H1 (cell line): ENCODE measurements around the gene TMEM139. TPM values are rescaled to one million over a fixed set of nuclear protein-coding genes. Genes with fewer than 3 reads are reported as not detected.

Experiments used
- CEBPB ChIP-seq: IDR thresholded peaks from 2 replicates; pipeline ENCODE4 v1.6.1; 2012; ENCODE audit warnings: low read depth, low read length
- NRF1 ChIP-seq: IDR thresholded peaks from 2 replicates; pipeline ENCODE4 v1.6.1; 2011; ENCODE audit warnings: mild to moderate bottlenecking, low read depth, low read length, improper control_type of control experiment
- USF2 ChIP-seq: IDR thresholded peaks from 2 replicates; pipeline ENCODE4 v1.6.1; 2011; ENCODE audit warnings: low read length, improper control_type of control experiment
- polyA plus RNA-seq, 7 experiments: library from polyadenylated mRNA; depleted of rRNA in 3 of 7; stranded (reverse) in 5 of 7; unstranded in 2 of 7; fragments of >200 nt in 5 of 7; fragments of 200-250 nt in 2 of 7; gene quantifications; 1 replicate in 5 of 7; 2 replicates in 1 of 7; 4 replicates in 1 of 7; pipeline versions ENCODE4 v1.2.1 to v1.2.3, GENCODE V29; 2011 to 2013; ENCODE audit warnings: missing spikeins in 2 of 7, mixed read lengths in 2 of 7
- total RNA-seq: library from RNA; stranded (reverse); fragmentation: NEBNext Ultra II Directional; extraction: Animal tissue kit (Norgen Biotek cat#: 25700); gene quantifications from 2 replicates; pipeline ENCODE4 v1.2.1, GENCODE V29; 2021
- TF ChIP-seq, protein P1 (sequence below): IDR thresholded peaks from 2 replicates; pipeline ENCODE4 v1.6.1; 2012; ENCODE audit warnings: low read length, inconsistent platforms

TMEM139 gene
- total and polyA plus RNA-seq, 2 of the 8 experiments (the other 6 are each of a cell fraction or from before 2014, with no cell fraction given) = 3.2 to 6.7 TPM

DNA sequence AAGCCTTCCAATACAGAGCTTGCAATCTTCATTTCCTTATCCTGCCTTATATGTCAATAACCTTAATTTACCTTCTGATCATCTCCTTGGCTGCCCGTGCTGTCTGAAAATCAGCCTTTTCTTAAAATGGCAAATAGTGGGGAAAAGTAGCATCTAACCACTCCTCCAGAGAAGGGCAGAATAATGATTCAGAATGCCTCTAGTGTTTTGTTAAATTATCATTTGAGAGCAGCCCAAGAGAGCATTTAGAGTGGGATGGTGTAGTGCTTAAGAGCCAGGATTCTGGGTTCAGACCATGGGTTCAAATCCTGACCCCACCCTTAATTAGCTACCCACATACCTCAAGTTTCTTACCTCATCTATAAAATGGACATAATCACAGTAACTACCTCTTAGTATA lies 4.6 kb upstream of the TMEM139 start (continued):
- TF ChIP-seq NRF1 = no peak
- TF ChIP-seq CEBPB = no peak
- TF ChIP-seq, protein P1, sequence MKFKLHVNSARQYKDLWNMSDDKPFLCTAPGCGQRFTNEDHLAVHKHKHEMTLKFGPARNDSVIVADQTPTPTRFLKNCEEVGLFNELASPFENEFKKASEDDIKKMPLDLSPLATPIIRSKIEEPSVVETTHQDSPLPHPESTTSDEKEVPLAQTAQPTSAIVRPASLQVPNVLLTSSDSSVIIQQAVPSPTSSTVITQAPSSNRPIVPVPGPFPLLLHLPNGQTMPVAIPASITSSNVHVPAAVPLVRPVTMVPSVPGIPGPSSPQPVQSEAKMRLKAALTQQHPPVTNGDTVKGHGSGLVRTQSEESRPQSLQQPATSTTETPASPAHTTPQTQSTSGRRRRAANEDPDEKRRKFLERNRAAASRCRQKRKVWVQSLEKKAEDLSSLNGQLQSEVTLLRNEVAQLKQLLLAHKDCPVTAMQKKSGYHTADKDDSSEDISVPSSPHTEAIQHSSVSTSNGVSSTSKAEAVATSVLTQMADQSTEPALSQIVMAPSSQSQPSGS = no peak
- no peak for TF ChIP-seq USF2
